AG04450 (cell line): ENCODE measurements around the gene PRKN. TPM values are rescaled to one million over a fixed set of nuclear protein-coding genes. Genes with fewer than 3 reads are reported as not detected.

Experiments
- CTCF ChIA-PET: fragments of 300-600, 350-600 bp; formaldehyde crosslinking; extraction: SDS; loops from one replicate; lab custom pipeline; 2022; ENCODE audit warnings: antibody characterized with exemption, inconsistent platforms; lab: Charles Lee
- POLR2A ChIA-PET: fragments of 350-600 bp; formaldehyde crosslinking; extraction: SDS; loops from one replicate; lab custom pipeline; 2021; ENCODE audit warnings: antibody characterized with exemption, inconsistent platforms; lab: Yijun Ruan, JAX
- DNase-seq: peaks from one replicate; pipeline ENCODE4 v3.0.0-alpha.2; 2011; ENCODE audit warnings: low read depth, low spot score
- H3K27ac ChIP-seq: one replicate; pipeline ENCODE4 v1.5.1; 2012; ENCODE audit warnings: low read depth, low read length, control low read depth
- H3K27me3 ChIP-seq: one replicate; pipeline ENCODE4 v1.6.0; 2012; ENCODE audit warnings: low read length; ENCODE audit not compliant: control insufficient read depth, insufficient read depth
- H3K4me3 ChIP-seq: 2 replicates; pipeline ENCODE4 v1.5.1; 2011; ENCODE audit warnings: mild to moderate bottlenecking, low read depth, low read length, control low read depth
- H3K9me3 ChIP-seq: 2 replicates; pipeline ENCODE4 v1.5.1; 2012; ENCODE audit warnings: low read length; ENCODE audit not compliant: control insufficient read depth, insufficient read depth
- CTCF ChIP-seq: IDR thresholded peaks from 2 replicates; pipeline ENCODE4 v1.5.1; 2011; ENCODE audit warnings: low read depth, low read length, control low read depth, inconsistent platforms
- polyA plus RNA-seq: library from polyadenylated mRNA; depleted of rRNA; stranded (reverse); fragments of >200 nt; gene quantifications from 2 replicates; pipeline ENCODE4 v1.2.3, GENCODE V29; 2011

The PRKN gene
- polyA plus RNA-seq, 1 experiment: not detected

GRCh38 chr6:161370880-161371279 lies 1356.7 kb downstream of the PRKN start:
- peak; percentile 96 for TF ChIP-seq CTCF
- POLR2A ChIA-PET: no interaction called here

GRCh38 chr6:161369339-161369738 lies 1358.2 kb downstream of the PRKN start:
- DNase-seq: peak; percentile 44
- no peak overlapping the region for H3K27ac ChIP-seq
- no peaks in the 10 kb centered on the region for H3K27me3 ChIP-seq
- no peak overlapping the region for H3K4me3 ChIP-seq
- ChIA-PET CTCF (interaction anchor here (1.0 to 7.3 kb wide), 4 partner anchors 49 to 635 kb away, joined by 3 to 212 read pairs (median 43); no protein-coding TSS in a partner anchor), POLR2A (no interaction called here)
- H3K9me3 ChIP-seq: peaks cover 3% of the 10 kb centered on the region
- TF ChIP-seq CTCF: no peak

More at GRCh38 chr6:161370880-161371279, 1356.7 kb downstream of the PRKN start:
- CTCF ChIA-PET: interaction anchor here (0.6 to 7.3 kb wide), 126 partner anchors 9 to 1578 kb away, joined by 3 to 212 read pairs (median 5); partner anchors contain the start of genes AGPAT4 and MAP3K4
- no peaks in the 10 kb centered on the region for H3K27me3 ChIP-seq
- H3K27ac ChIP-seq: no peak overlapping the region
- H3K9me3 ChIP-seq: no peaks in the 10 kb centered on the region; the same call in 1 of the 2 replicates
- DNase-seq: peak; percentile 42
- no peak overlapping the region for H3K4me3 ChIP-seq

- ChIA-PET POLR2A (no interaction called here), CTCF (interaction anchor here (0.5 to 1.1 kb wide), 4 partner anchors 95 to 636 kb away, joined by 3 to 6 read pairs (median 4); partner anchors contain the start of gene AGPAT4)
- H3K27me3 ChIP-seq: no peaks in the 10 kb centered on the region
- H3K9me3 ChIP-seq: peaks cover 10% of the 10 kb centered on the region
- no peak for TF ChIP-seq CTCF
- H3K27ac ChIP-seq: no peak overlapping the region
- no peak overlapping the region for H3K4me3 ChIP-seq
- DNase-seq: no peak
Observed at GRCh38 chr6:161368514-161368913, 1359.1 kb downstream of the PRKN start.

GRCh38 chr6:161367472-161367871 lies 1360.1 kb downstream of the PRKN start:
- H3K27ac ChIP-seq: no peak overlapping the region
- POLR2A ChIA-PET: no interaction called here
- no peak for DNase-seq
- no peaks in the 10 kb centered on the region for H3K27me3 ChIP-seq
- CTCF ChIA-PET: no interaction called here
- TF ChIP-seq CTCF: no peak
- H3K4me3 ChIP-seq: no peak overlapping the region
- peaks cover 14% of the 10 kb centered on the region for H3K9me3 ChIP-seq

GRCh38 chr6:161366301-161366923 lies 1361.2 kb downstream of the PRKN start:
- POLR2A ChIA-PET: no interaction called here
- no peak for DNase-seq
- Histone ChIP-seq H3K27me3 (no peaks in the 10 kb centered on the region), H3K27ac (no peak overlapping the region), H3K4me3 (no peak overlapping the region), H3K9me3 (peaks cover 18% of the 10 kb centered on the region)
- TF ChIP-seq CTCF: no peak
- CTCF ChIA-PET: no interaction called here
